GM23338 (cell line): ENCODE data around the gene KLHDC9.

Source experiments
- EZH2phosphoT487 ChIP-seq: fragments of 200-600 bp; sonication (generic); IDR thresholded peaks from one replicate; pipeline ENCODE4 v1.8.1; 2018; ENCODE audit warnings: antibody characterized with exemption; ENCODE audit not compliant: unreplicated experiment
- JUNB ChIP-seq: IDR thresholded peaks from one replicate; pipeline ENCODE4 v1.6.1; 2016; ENCODE audit warnings: antibody characterized with exemption; ENCODE audit not compliant: unreplicated experiment
- NANOG ChIP-seq: IDR thresholded peaks from 2 replicates; pipeline ENCODE4 v1.6.1; 2016; ENCODE audit warnings: antibody characterized with exemption, borderline replicate concordance
- TF ChIP-seq, protein P1 (sequence below), 2 experiments: fragments of 200-600 bp in 1 of 2; sonication (generic) in 1 of 2; conservative IDR thresholded peaks; 2 replicates each; pipeline versions ENCODE4 v1.5.1 to v1.6.1; 2016 to 2017; ENCODE audit warnings: antibody characterized with exemption in 2 of 2, low read depth in 2 of 2, mild to moderate bottlenecking in 2 of 2, moderate library complexity in 1 of 2

DNA sequence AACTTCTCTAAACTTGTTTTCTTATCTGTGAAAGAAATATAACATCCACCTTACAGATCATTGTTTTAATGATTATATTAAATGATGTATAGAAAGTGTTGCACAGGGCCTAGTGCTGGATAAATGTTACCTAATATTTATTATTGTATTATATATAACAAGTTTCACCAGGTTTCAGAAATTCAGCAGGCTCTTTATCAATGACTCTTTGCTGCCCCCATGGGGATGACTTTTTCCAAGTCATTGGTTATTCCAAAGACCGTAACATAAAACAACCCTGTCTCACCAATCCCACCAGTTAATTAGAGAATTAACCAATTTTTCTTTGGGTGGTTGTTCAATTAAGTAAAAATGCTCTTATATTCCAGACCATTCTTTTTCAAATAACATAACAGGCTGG, 41.6 kb downstream of the KLHDC9 start:
- TF ChIP-seq EZH2phosphoT487 (no peak), JUNB (no peak), NANOG (no peak)
- TF ChIP-seq, protein P1, sequence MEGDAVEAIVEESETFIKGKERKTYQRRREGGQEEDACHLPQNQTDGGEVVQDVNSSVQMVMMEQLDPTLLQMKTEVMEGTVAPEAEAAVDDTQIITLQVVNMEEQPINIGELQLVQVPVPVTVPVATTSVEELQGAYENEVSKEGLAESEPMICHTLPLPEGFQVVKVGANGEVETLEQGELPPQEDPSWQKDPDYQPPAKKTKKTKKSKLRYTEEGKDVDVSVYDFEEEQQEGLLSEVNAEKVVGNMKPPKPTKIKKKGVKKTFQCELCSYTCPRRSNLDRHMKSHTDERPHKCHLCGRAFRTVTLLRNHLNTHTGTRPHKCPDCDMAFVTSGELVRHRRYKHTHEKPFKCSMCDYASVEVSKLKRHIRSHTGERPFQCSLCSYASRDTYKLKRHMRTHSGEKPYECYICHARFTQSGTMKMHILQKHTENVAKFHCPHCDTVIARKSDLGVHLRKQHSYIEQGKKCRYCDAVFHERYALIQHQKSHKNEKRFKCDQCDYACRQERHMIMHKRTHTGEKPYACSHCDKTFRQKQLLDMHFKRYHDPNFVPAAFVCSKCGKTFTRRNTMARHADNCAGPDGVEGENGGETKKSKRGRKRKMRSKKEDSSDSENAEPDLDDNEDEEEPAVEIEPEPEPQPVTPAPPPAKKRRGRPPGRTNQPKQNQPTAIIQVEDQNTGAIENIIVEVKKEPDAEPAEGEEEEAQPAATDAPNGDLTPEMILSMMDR (conservative IDR thresholded peaks at IDR 0.05; ENCODE audit: low read depth in 2 of 2), result peak; percentile 62 to 65
